ENCODE measurements around the gene TFEB.
A peak's percentile ranks its signal among the peaks of the same experiment; 100 is the strongest.

The TFEB gene

GRCh38 chr6:41736186-41736733, 852 bp upstream of the TFEB start:
- no peak for DNase-seq
- no peaks in the 10 kb centered on the region for H3K27me3 Mint-ChIP-seq
- no peaks in the 10 kb centered on the region for H3K9me3 Mint-ChIP-seq
- H3K4me1 Mint-ChIP-seq: peaks cover 26% of the 10 kb centered on the region
- H3K27ac Mint-ChIP-seq: no peak overlapping the region
- no peaks in the 10 kb centered on the region for H3K36me3 Mint-ChIP-seq (ENCODE audit: low read depth)
- no peak for ATAC-seq
- no peak overlapping the region for H3K4me3 Mint-ChIP-seq

GRCh38 chr6:41734666-41735426, 562 bp downstream of the TFEB start:
- Mint-ChIP-seq H3K4me1 (peaks cover 38% of the 10 kb centered on the region), H3K4me3 (peak overlapping the region; percentile 63), H3K27ac (no peak overlapping the region), H3K27me3 (no peaks in the 10 kb centered on the region), H3K36me3 (ENCODE audit: low read depth) (no peaks in the 10 kb centered on the region), H3K9me3 (no peaks in the 10 kb centered on the region)
- DNase-seq (peak; percentile 71), ATAC-seq (peak; percentile 29)

- Mint-ChIP-seq H3K36me3 (ENCODE audit: low read depth) (no peaks in the 10 kb centered on the region), H3K9me3 (no peaks in the 10 kb centered on the region), H3K4me3 (peak overlapping the region; percentile 54), H3K27me3 (no peaks in the 10 kb centered on the region), H3K4me1 (peaks cover 47% of the 10 kb centered on the region), H3K27ac (peak overlapping the region; percentile 67)
- peak; percentile 69 for DNase-seq
- ATAC-seq: peak; percentile 47
Measured at GRCh38 chr6:41733707-41734665, 1.4 kb downstream of the TFEB start.

GRCh38 chr6:41733360-41733706, 2.1 kb downstream of the TFEB start:
- Mint-ChIP-seq H3K27ac (no peak overlapping the region), H3K27me3 (no peaks in the 10 kb centered on the region), H3K4me1 (peaks cover 51% of the 10 kb centered on the region)

GRCh38 chr6:41732591-41733359, 2.6 kb downstream of the TFEB start:
- DNase-seq (peak; percentile 65), ATAC-seq (peak; percentile 44)
- H3K27me3 Mint-ChIP-seq: no peaks in the 10 kb centered on the region
- H3K4me3 Mint-ChIP-seq: peak overlapping the region; percentile 54
- peak overlapping the region; percentile 15 for H3K27ac Mint-ChIP-seq
- H3K9me3 Mint-ChIP-seq: no peaks in the 10 kb centered on the region
- H3K36me3 Mint-ChIP-seq (ENCODE audit: low read depth): no peaks in the 10 kb centered on the region
- H3K4me1 Mint-ChIP-seq: peaks cover 51% of the 10 kb centered on the region

More at GRCh38 chr6:41733360-41733706, 2.1 kb downstream of the TFEB start:
- no peaks in the 10 kb centered on the region for H3K9me3 Mint-ChIP-seq
- peak overlapping the region; percentile 54 for H3K4me3 Mint-ChIP-seq
- no peaks in the 10 kb centered on the region for H3K36me3 Mint-ChIP-seq (ENCODE audit: low read depth)
- ATAC-seq (no peak), DNase-seq (no peak)

DNA sequence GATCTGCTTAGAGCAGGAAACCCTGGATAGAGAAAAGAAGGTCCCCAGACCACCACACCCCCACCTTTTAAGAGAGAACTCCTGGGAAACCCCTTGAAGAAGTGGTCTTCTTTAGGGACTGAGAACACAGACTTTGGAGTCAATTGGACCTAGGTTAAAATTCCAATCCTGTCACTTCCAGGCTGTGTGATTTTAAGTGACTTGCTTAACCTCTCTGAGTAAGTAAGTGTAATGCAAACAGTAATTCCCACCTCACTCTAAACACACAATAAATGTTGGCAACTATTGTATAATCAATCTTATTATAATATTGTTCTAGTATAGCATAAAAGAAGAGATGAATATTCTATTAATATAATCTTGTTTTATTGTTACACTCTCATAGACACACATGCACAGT, 3.3 kb downstream of the TFEB start:
- Mint-ChIP-seq H3K36me3 (ENCODE audit: low read depth) (no peaks in the 10 kb centered on the region), H3K9me3 (no peaks in the 10 kb centered on the region), H3K27me3 (no peaks in the 10 kb centered on the region), H3K4me1 (peaks cover 53% of the 10 kb centered on the region), H3K4me3 (peak overlapping the region; percentile 54), H3K27ac (peak overlapping the region; percentile 15)
- no peak for DNase-seq
- no peak for ATAC-seq

DNA sequence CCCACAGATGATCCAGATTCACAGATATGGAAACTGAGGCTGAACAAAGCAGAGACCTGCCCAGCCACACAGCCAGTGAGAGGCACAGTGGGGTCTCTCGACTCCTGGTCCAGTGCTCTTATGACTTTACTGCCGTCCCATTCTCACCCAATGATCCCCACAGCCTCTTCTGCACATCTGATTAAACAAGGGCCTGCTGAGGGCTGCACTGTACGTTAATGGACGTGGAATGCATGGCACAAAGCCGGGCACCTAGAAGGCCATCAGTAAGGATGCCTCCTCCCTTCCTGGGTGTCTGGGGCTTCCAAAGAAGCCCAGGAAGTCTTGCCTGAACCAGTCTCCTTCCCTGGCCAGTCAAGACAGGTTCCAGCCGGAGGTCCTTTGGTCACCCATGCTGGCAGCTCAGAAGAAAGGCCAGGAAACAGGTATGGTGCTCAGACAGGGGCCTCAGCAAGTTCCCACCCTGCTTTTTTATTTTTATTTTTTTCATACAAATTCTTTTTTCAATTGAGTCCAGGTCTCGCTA, 3.8 kb downstream of the TFEB start:
- Mint-ChIP-seq H3K36me3 (ENCODE audit: low read depth) (no peaks in the 10 kb centered on the region), H3K4me1 (peaks cover 58% of the 10 kb centered on the region), H3K27ac (no peak overlapping the region), H3K4me3 (peak overlapping the region; percentile 20), H3K27me3 (no peaks in the 10 kb centered on the region), H3K9me3 (no peaks in the 10 kb centered on the region)
- no peak for ATAC-seq
- no peak for DNase-seq

DNA sequence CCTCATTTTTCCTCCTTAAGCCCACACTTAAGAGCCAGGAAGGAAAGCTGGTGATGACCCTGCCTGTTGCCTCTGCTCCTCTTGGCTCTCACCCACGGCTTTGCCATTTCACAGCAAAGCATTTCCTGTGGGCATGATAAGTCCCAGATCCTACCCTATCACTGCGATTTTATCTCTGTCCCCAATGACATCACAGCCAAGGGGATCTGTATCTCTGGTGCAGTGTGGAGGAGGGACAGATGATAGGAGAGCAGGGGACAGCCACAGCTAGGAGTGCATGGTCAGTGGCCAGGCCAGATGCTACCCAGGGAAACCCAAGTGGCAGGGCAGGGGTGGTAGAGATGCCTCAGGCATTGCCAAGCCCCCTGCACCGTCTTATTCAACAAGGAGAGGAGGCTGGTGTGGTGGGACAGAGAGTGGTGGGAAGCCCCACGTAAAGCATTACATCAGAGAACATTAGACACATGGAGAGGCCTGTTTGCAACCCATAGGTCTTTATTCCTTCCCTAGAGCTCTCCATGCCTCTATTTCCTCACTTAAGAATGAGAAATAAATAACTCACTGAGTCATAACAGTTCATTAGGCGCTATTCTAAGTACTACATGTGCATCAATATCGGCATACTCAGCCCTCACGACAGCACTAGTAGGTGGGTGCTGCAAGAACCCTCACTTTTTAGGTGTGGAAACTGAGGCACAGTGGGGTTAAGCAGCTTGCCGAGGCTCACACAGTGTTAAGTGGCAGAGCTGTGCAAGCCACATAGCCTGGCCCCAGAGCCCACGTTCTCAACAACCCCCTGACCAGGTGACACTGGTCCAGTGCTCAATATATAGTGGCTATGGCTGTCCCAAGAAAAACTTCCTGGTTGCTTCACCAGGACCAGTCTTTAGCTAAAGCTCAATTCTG, 4.6 kb downstream of the TFEB start:
- Mint-ChIP-seq H3K27ac (no peak overlapping the region), H3K4me3 (peak overlapping the region; percentile 60), H3K4me1 (peaks cover 58% of the 10 kb centered on the region), H3K27me3 (no peaks in the 10 kb centered on the region), H3K9me3 (no peaks in the 10 kb centered on the region), H3K36me3 (ENCODE audit: low read depth) (no peaks in the 10 kb centered on the region)
- no peak for ATAC-seq
- no peak for DNase-seq

- no peaks in the 10 kb centered on the region for H3K27me3 Mint-ChIP-seq
- H3K4me1 Mint-ChIP-seq: peaks cover 58% of the 10 kb centered on the region
- no peak overlapping the region for H3K27ac Mint-ChIP-seq
- DNase-seq (no peak), ATAC-seq (no peak)
- no peaks in the 10 kb centered on the region for H3K9me3 Mint-ChIP-seq
- no peak overlapping the region for H3K4me3 Mint-ChIP-seq
- H3K36me3 Mint-ChIP-seq (ENCODE audit: low read depth): no peaks in the 10 kb centered on the region
Measured at GRCh38 chr6:41729624-41730023, 5.8 kb downstream of the TFEB start.

- Mint-ChIP-seq H3K9me3 (no peaks in the 10 kb centered on the region), H3K27me3 (no peaks in the 10 kb centered on the region), H3K36me3 (ENCODE audit: low read depth) (no peaks in the 10 kb centered on the region), H3K27ac (no peak overlapping the region), H3K4me3 (no peak overlapping the region), H3K4me1 (peaks cover 60% of the 10 kb centered on the region)
- no peak for DNase-seq
- no peak for ATAC-seq
Measured at GRCh38 chr6:41728954-41729353, 6.5 kb downstream of the TFEB start.

- H3K27ac Mint-ChIP-seq: no peak overlapping the region
- no peak overlapping the region for H3K4me3 Mint-ChIP-seq
- DNase-seq (no peak), ATAC-seq (no peak)
- peaks cover 59% of the 10 kb centered on the region for H3K4me1 Mint-ChIP-seq
- H3K36me3 Mint-ChIP-seq (ENCODE audit: low read depth): no peaks in the 10 kb centered on the region
- H3K27me3 Mint-ChIP-seq: no peaks in the 10 kb centered on the region
- H3K9me3 Mint-ChIP-seq: no peaks in the 10 kb centered on the region
Measured at GRCh38 chr6:41728073-41728936, 7.1 kb downstream of the TFEB start.

DNA sequence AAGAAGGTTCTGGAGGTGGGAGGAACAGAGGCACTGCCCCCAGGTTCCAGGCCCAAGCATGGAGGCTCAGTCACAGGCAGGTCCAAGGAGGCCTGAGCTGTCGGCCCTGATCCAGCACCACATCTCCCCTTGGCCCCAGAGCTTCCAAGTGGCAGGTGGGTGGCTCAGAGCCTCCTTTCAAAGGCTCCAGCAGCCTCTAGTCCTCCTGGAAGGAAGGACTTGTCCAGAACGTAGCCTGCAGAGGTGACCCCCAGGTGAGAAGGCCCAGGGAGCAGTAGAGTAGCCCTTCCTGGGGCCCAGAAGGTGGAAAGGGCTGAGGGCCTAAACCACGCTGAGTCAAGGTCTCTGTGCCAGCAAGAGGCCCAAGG, 7.7 kb downstream of the TFEB start:
- ATAC-seq: no peak
- Mint-ChIP-seq H3K9me3 (no peaks in the 10 kb centered on the region), H3K4me3 (no peak overlapping the region), H3K36me3 (ENCODE audit: low read depth) (no peaks in the 10 kb centered on the region), H3K4me1 (peaks cover 55% of the 10 kb centered on the region), H3K27me3 (no peaks in the 10 kb centered on the region), H3K27ac (no peak overlapping the region)
- no peak for DNase-seq

DNA sequence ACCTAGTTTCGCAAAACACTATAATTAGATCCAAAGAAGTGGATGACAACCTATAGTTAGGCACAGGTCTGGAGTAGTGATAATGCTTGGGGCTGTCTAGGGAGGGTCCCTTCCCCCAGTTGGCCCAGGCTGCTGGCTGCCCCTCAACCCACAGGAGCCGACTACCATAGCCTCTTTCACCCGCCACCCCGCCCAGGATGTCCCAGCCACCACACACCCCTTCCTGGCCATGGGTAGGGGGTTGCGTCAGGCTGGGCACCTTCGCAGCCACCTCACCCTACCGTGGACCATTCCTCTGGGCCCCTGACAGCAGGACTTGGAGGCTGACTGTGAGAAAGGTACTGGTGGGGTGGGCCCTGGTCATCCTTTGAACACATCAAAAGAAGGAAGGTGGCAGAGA, 8.5 kb downstream of the TFEB start:
- H3K4me1 Mint-ChIP-seq: peaks cover 48% of the 10 kb centered on the region
- H3K4me3 Mint-ChIP-seq: no peak overlapping the region
- DNase-seq: no peak
- H3K27ac Mint-ChIP-seq: no peak overlapping the region
- no peak for ATAC-seq
- H3K9me3 Mint-ChIP-seq: no peaks in the 10 kb centered on the region
- H3K27me3 Mint-ChIP-seq: no peaks in the 10 kb centered on the region
- H3K36me3 Mint-ChIP-seq (ENCODE audit: low read depth): no peaks in the 10 kb centered on the region
